ENCODE measurements around the gene FOS. TPM values are rescaled to one million over a fixed set of nuclear protein-coding genes. Genes with fewer than 3 reads are reported as not detected.

Gene FOS
- total RNA-seq, 1 donor from 2014 or later, result 302 TPM

GRCh38 chr14:75294649-75295033, 16.0 kb downstream of the FOS start:
- peaks cover 56% of the 10 kb centered on the region for H3K4me1 ChIP-seq
- H3K4me3 ChIP-seq, result peak overlapping the region; percentile 72
- no peaks in the 10 kb centered on the region for H3K9me3 ChIP-seq
- no peaks in the 10 kb centered on the region for H3K27me3 ChIP-seq (ENCODE audit: low read depth)
- ATAC-seq, result no peak
- intact Hi-C loops (cut with DNase I), result loop anchor here (5.0 kb wide), 1 partner anchor 162 kb away; no protein-coding TSS in a partner anchor
- DNase-seq, result no peak
- no peak for TF ChIP-seq CTCF (IDR thresholded peaks at IDR 0.05)
- no peaks in the 10 kb centered on the region for H3K36me3 ChIP-seq
- peak overlapping the region; percentile 97 for H3K27ac ChIP-seq

GRCh38 chr14:75295061-75295461, 16.4 kb downstream of the FOS start:
- peak; percentile 82 for DNase-seq
- ATAC-seq, result peak; percentile 48 to 65
- H3K27me3 ChIP-seq (ENCODE audit: low read depth), result no peaks in the 10 kb centered on the region
- H3K4me3 ChIP-seq, result peak overlapping the region; percentile 72
- H3K4me1 ChIP-seq, result peaks cover 60% of the 10 kb centered on the region
- TF ChIP-seq CTCF (IDR thresholded peaks at IDR 0.05), result no peak
- no peaks in the 10 kb centered on the region for H3K36me3 ChIP-seq
- H3K9me3 ChIP-seq, result no peaks in the 10 kb centered on the region
- H3K27ac ChIP-seq, result peak overlapping the region; percentile 97
- intact Hi-C loops (cut with DNase I), result loop anchor here (5.0 kb wide), 1 partner anchor 163 kb away; no protein-coding TSS in a partner anchor

- intact Hi-C loops (cut with DNase I), result loop anchor here (5.0 kb wide), 1 partner anchor 163 kb away; no protein-coding TSS in a partner anchor
- Histone ChIP-seq H3K36me3 (no peaks in the 10 kb centered on the region), H3K4me3 (peak overlapping the region; percentile 72), H3K27ac (peak overlapping the region; percentile 97), H3K27me3 (ENCODE audit: low read depth) (no peaks in the 10 kb centered on the region), H3K9me3 (no peaks in the 10 kb centered on the region), H3K4me1 (peaks cover 64% of the 10 kb centered on the region)
- ATAC-seq (peak; percentile 40 to 43), DNase-seq (peak; percentile 86)
- peak; percentile 96 for TF ChIP-seq CTCF (IDR thresholded peaks at IDR 0.05)
Measured at GRCh38 chr14:75295491-75296345, 17.1 kb downstream of the FOS start.

GRCh38 chr14:75297411-75298040, 18.9 kb downstream of the FOS start:
- intact Hi-C loops (cut with DNase I), result loop anchor here (5.0 kb wide), 1 partner anchor 165 kb away; no protein-coding TSS in a partner anchor
- Histone ChIP-seq H3K4me1 (peaks cover 75% of the 10 kb centered on the region), H3K9me3 (no peaks in the 10 kb centered on the region), H3K4me3 (no peak overlapping the region), H3K27ac (peak overlapping the region; percentile 97), H3K27me3 (ENCODE audit: low read depth) (no peaks in the 10 kb centered on the region), H3K36me3 (no peaks in the 10 kb centered on the region)
- ATAC-seq (no peak), DNase-seq (no peak)
- no peak for TF ChIP-seq CTCF (IDR thresholded peaks at IDR 0.05)

GRCh38 chr14:75298187-75298965, 19.7 kb downstream of the FOS start:
- peak overlapping the region; percentile 97 for H3K27ac ChIP-seq
- intact Hi-C loops (cut with DNase I), result loop anchor here (5.0 kb wide), 1 partner anchor 166 kb away; no protein-coding TSS in a partner anchor

More at GRCh38 chr14:75298187-75298965, 19.7 kb downstream of the FOS start:
- Histone ChIP-seq H3K4me1 (peaks cover 83% of the 10 kb centered on the region), H3K36me3 (no peaks in the 10 kb centered on the region), H3K9me3 (no peaks in the 10 kb centered on the region), H3K4me3 (no peak overlapping the region), H3K27me3 (ENCODE audit: low read depth) (no peaks in the 10 kb centered on the region)
- peak; percentile 3 to 4 for ATAC-seq
- no peak for TF ChIP-seq CTCF (IDR thresholded peaks at IDR 0.05)
- DNase-seq, result peak; percentile 89
